ENCODE measurements around the gene FBXL12.
A peak's percentile ranks its signal among the peaks of the same experiment; 100 is the strongest.
"Not testable (repeated sequence)": the region's sequence is repeated elsewhere in the genome, so short reads cannot be mapped to it uniquely, and the experiment has no call there.

FBXL12 gene

GRCh38 chr19:9843626-9844273 lies 24.9 kb upstream of the FBXL12 start:
- DNase-seq; intact Hi-C loops (cut with DNase I): not testable (repeated sequence)

GRCh38 chr19:9842834-9843625 lies 24.2 kb upstream of the FBXL12 start:
- intact Hi-C loops (cut with DNase I), result no loop called here

GRCh38 chr19:9839415-9839814 lies 20.5 kb upstream of the FBXL12 start:
- DNase-seq, result no peak
- intact Hi-C loops (cut with DNase I), result no loop called here

More at GRCh38 chr19:9842834-9843625, 24.2 kb upstream of the FBXL12 start:
- peak in 7 of 42 donors; percentile 14 to 53 (median 32) for DNase-seq

- DNase-seq, result no peak
These were observed 19.4 kb upstream of the FBXL12 start for GRCh38 chr19:9838324-9838723.

DNA sequence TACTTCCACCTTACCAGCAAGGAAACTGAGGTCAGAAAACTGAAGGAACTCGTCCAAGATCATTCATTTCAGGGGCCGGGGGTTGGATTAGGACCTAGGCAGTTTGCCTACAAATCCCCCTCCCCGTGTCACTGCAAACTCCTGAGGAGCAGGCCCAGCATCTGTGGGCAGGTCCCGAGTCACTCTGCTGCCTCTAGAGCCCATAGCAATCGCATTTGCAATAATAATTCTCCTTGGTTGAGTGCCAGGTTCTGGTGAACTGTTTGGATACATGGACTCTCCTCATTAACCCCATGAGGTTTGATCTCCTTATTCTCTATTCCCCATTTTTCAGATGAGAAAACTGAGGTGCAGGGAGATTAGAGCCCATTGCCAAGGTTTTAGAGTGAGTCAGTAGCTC lies 17.1 kb upstream of the FBXL12 start:
- intact Hi-C loops (cut with DNase I), result no loop called here
- DNase-seq, result peak in 2 of 42 donors; percentile 30 to 47

More at GRCh38 chr19:9838324-9838723, 19.4 kb upstream of the FBXL12 start:
- intact Hi-C loops (cut with DNase I), result no loop called here

DNA sequence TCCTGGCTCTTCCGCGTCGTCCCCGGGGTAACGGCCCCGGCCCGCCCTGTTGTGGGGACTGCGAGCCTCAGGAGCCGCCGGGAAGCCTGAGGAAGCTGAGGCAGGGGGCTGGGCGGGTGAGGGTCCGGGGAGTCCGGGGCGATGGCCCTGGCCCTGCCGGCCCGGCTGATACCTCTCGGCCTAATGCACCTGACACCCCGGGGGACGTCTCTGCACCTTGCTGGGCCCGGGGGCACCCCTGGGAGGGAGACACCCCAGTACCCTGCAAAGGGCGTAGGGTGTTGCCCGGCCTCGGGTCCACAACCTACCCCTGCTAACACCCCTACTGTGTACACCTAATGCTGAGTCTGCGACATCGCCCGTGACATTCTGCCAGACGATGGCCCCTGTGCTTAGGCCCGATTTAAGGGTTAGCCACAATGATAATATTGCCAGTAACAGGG lies 16.6 kb upstream of the FBXL12 start:
- DNase-seq, result peak in 1 of 42 donors; percentile 36
- intact Hi-C loops (cut with DNase I), result no loop called here

DNA sequence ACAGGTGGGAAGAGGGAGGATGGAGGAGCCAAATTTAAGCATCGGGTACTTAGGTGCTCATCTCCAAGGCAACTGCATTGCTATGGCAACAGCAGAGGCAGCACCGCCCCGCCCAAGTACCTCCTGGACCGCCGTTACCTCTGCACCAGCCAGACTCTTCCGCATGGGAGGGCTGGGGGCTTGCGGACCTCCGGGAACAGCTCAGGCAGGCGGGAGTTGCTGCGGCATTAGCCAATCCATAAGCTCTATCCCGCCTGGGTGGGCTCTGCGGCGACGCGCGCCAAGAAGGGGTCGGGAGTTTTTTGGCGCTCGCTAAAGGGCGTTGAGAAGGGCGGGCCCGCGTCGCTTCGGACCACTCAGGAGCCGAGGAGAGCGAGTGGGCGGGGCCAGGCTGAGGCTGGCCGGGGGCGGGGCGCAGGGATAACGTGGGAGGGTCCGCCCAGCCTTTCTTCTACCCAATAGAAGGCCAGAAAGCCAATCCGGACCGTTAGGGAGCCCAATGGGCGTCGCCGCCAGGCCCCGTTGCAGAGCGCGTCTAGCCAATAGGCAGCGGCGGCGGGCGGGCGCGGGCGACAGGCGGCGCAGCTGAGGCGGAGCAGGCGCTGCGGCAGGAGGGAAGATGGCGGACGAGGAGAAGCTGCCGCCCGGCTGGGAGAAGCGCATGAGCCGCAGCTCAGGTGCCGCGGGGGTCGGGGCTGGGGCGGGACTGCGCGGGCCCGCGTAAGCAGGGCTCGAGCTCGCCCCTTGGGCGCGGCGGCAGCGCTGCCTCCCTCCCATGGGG lies 16.0 kb upstream of the FBXL12 start, which contains the start of gene PIN1:
Gene PIN1, plus strand, starts transcription at position 593 of the 781 bp plus-strand sequence. Its CDS starts 27 bp downstream, at position 620.
- intact Hi-C loops (cut with DNase I), result no loop called here
- DNase-seq, result peak; percentile 98 to 100 (median 99)

DNA sequence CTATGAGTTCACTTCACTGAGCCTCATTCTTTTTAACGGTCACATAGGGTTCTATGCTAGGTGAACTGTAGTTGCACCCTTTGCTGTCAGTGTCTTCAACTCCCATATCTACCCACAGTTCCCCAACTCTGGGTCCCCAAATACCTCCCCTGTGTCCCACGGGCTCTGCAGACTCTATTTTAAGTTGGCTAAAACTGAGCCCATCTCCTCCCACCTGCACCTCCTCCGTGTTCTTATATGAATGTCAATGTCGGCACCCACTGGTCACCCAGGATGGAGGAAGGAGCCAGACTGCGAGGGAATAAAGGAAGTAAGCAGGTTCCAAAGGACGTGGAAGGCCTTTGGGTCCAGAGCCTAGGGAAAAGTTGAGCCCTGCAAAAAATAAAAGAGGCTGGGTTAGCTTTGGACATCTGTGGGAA lies 15.4 kb upstream of the FBXL12 start:
- intact Hi-C loops (cut with DNase I), result no loop called here
- peak in 12 of 42 donors; percentile 16 to 73 (median 38) for DNase-seq

DNA sequence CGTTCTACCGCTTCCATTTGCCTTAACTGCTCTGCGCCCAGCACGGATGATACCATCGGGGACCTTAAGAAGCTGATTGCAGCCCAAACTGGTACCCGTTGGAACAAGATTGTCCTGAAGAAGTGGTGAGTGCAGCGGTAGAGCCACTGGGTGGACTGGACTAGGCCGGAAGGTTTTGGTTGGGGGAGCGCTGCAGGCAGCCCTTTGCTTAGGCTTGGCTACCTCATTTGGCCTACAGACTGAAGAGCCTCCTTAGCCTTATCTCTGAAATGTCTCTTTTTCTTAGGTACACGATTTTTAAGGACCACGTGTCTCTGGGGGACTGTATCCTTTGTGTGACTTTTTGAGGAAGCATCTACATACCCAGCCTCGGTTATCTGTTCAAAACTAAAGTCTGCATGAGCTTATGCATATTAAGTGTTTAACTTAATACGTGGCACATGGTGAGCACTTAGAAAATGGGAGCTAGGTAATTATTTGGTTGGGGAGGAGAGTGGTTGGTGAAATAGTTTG lies 9.7 kb upstream of the FBXL12 start:
- intact Hi-C loops (cut with DNase I), result no loop called here
- no peak for DNase-seq

- intact Hi-C loops (cut with DNase I), result no loop called here
- DNase-seq, result peak; percentile 83 to 97 (median 91)
These were observed 8.7 kb upstream of the FBXL12 start, which contains the start of gene UBL5 for GRCh38 chr19:9827289-9828238. Gene UBL5, plus strand, starts transcription at chr19:9827918. Its CDS starts 420 bp downstream, at chr19:9828338.

GRCh38 chr19:9823816-9824215 lies 4.9 kb upstream of the FBXL12 start:
- no peak for DNase-seq
- intact Hi-C loops (cut with DNase I), result no loop called here

DNA sequence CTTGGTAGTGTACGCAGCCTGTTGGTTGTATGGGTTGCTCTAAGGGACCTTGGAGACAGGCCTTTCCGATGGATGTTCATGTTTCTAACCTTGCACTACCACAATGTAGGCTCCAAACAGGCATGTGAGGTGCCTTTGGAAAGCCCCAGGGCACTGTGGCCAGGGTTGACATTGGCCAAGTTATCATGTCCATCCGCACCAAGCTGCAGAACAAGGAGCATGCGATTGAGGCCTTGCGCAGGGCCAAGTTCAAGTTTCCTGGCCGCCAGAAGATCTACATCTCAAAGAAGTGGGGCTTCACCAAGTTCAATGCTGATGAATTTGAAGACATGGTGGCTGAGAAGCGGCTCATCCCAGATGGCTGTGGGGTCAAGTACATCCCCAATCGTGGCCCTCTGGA lies 1.2 kb upstream of the FBXL12 start:
- DNase-seq; intact Hi-C loops (cut with DNase I): not testable (repeated sequence)

DNA sequence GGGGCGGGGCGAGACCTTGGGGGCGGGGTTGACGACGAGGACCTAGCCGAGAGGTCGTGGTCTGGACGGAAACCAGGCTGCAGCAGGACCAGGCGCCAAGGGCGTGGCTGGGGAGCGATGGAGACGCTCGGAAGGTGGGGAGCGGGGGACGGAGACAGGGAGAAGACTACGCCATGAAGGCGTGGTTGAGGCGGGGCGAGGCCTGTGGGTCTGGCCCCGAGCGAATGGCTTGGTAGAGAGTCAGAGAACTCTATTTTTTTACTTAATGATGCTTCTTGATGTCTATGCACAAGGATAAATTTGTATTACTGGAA lies 674 bp upstream of the FBXL12 start:
- no peak for DNase-seq
- intact Hi-C loops (cut with DNase I), result loop anchor here (2.0 kb wide), 1 partner anchor 25 kb away; no protein-coding TSS in a partner anchor

- intact Hi-C loops (cut with DNase I), result loop anchor here (2.0 kb wide), 1 partner anchor 23 kb away; no protein-coding TSS in a partner anchor
- peak in 3 of 42 donors; percentile 3 to 47 (median 21) for DNase-seq
These were observed 625 bp downstream of the FBXL12 start for GRCh38 chr19:9818175-9818733.

GRCh38 chr19:9811139-9811538 lies 7.7 kb downstream of the FBXL12 start:
- intact Hi-C loops (cut with DNase I), result no loop called here
- no peak for DNase-seq

DNA sequence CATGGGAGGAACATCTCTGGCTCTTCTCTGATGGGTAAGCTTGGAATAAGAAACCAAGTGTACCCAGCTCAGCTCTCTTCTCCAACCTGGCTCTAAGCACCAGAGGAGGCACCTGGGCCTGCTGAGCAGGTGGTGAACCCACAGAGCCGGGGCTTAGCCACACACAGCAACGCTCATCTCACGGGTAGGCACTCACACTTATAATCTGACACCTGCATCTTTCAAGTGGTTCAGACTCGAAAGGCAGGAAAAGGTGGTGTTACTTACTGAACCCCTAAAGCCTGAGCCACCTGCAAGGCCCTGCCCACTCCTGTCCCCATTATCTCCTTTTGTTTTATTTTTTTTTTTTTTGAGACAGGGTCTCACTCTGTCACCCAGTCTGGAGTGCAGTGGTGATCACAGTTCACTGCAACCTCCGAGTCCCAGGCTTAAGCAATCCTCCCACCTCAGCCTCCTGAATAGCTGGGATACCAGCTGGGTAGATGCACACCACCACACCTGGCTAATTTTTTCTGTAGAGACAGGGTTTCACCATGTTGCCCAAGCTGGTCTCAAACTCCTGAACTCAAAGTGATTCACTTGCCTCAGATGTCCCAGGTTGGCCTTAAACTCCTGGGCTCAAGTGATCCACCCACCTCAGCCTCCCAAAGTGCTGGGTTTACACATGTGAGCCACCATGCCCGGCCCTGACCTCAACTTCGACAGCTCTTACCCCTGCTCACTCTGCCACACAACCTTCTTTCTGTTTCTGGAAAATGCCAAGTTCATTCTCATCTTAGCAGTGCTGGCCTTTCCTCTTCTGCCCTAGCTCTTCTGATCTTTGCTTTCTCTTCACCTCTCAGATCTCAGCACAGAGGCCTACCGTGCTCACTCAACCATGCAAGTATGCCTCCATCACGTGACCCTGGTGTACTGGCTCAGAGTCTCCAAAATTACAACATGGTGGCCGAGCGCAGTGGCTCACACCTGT lies 9.7 kb downstream of the FBXL12 start:
- intact Hi-C loops (cut with DNase I), result no loop called here
- no peak for DNase-seq

DNA sequence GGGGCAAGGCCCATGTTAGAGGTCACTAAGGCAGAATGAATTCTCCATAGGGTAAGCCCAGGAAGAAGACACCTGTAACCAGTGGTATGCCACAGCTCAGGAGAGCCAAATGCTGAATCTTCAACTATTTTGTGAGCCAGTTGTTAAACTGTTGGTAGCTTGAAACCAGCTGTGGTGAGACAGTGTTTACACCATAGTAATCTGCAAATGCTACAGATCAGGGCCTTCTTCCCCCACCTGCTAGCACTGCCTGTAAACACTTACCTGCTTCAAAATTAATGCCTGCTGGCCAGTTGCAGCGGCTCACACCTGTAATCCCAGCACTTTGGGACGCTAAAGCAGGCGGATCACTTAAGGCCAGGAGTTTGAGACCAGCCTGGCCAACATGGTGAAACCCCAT lies 12.1 kb downstream of the FBXL12 start:
- DNase-seq, result no peak
- intact Hi-C loops (cut with DNase I), result no loop called here

Data from head of caudate nucleus (tissue), 42 donors.